Measurements from ENCODE around the gene RPE.

DNA sequence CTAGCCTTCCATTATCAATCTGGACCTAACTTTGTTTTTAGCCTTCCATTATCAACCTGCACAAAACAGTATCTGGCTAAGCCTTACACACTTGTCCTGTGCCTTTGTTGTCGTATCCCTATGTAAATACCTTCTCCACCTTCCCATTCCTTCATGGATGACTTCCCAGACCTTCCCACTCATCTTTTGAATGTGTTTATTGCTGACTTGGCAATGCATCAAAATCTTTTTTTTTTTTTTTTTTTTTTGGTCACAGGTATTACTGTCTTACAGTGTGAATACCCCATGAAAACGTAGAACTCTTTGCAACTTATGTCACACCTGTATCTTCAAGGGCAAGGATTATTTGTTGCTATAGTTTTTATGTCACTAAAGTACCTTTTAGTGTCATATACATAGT, 25.7 kb downstream of the RPE start:
- TF ChIP-seq, protein P1, sequence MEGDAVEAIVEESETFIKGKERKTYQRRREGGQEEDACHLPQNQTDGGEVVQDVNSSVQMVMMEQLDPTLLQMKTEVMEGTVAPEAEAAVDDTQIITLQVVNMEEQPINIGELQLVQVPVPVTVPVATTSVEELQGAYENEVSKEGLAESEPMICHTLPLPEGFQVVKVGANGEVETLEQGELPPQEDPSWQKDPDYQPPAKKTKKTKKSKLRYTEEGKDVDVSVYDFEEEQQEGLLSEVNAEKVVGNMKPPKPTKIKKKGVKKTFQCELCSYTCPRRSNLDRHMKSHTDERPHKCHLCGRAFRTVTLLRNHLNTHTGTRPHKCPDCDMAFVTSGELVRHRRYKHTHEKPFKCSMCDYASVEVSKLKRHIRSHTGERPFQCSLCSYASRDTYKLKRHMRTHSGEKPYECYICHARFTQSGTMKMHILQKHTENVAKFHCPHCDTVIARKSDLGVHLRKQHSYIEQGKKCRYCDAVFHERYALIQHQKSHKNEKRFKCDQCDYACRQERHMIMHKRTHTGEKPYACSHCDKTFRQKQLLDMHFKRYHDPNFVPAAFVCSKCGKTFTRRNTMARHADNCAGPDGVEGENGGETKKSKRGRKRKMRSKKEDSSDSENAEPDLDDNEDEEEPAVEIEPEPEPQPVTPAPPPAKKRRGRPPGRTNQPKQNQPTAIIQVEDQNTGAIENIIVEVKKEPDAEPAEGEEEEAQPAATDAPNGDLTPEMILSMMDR (IDR thresholded peaks at IDR 0.05), result no peak
- no peak for TF ChIP-seq POLR2AphosphoS5 (IDR thresholded peaks at IDR 0.05)
